GM19099 (cell line): ENCODE results near the gene NOTCH3.

ENCODE experiments used
- POLR2A ChIP-seq: IDR thresholded peaks from 3 replicates; pipeline ENCODE4 v1.6.1; 2011; ENCODE audit warnings: low read depth; ENCODE audit not compliant: insufficient read length; ENCODE audit errors: extremely low read depth

NOTCH3 gene

GRCh38 chr19:15136234-15136954 lies 64.4 kb downstream of the NOTCH3 start:
- no peak for TF ChIP-seq POLR2A

- TF ChIP-seq POLR2A: no peak
Observed at GRCh38 chr19:15129856-15130585, 70.8 kb downstream of the NOTCH3 start.

- no peak for TF ChIP-seq POLR2A
Observed at GRCh38 chr19:15128162-15128770, 72.5 kb downstream of the NOTCH3 start.

- no peak for TF ChIP-seq POLR2A
Observed at GRCh38 chr19:15126131-15126910, 74.5 kb downstream of the NOTCH3 start.

GRCh38 chr19:15125232-15126067 lies 75.3 kb downstream of the NOTCH3 start:
- peak; percentile 82 for TF ChIP-seq POLR2A

GRCh38 chr19:15124572-15125231 lies 76.1 kb downstream of the NOTCH3 start:
- no peak for TF ChIP-seq POLR2A

GRCh38 chr19:15123900-15124299 lies 76.9 kb downstream of the NOTCH3 start:
- no peak for TF ChIP-seq POLR2A

GRCh38 chr19:15123031-15123890 lies 77.5 kb downstream of the NOTCH3 start:
- TF ChIP-seq POLR2A: no peak

- TF ChIP-seq POLR2A: no peak
Observed at GRCh38 chr19:15122331-15123030, 78.3 kb downstream of the NOTCH3 start.

GRCh38 chr19:15120135-15121026 lies 80.4 kb downstream of the NOTCH3 start:
- TF ChIP-seq POLR2A: no peak

- no peak for TF ChIP-seq POLR2A
Observed at GRCh38 chr19:15118789-15119494, 81.9 kb downstream of the NOTCH3 start.
